Measurements from ENCODE around the gene INO80D. TPM values are rescaled to one million over a fixed set of nuclear protein-coding genes. Genes with fewer than 3 reads are reported as not detected.

Gene INO80D
- total and polyA plus RNA-seq, 2 of the 13 experiments (the other 11 are each of a cell fraction or from before 2014, with no cell fraction given), result 7.6 to 7.9 TPM

DNA sequence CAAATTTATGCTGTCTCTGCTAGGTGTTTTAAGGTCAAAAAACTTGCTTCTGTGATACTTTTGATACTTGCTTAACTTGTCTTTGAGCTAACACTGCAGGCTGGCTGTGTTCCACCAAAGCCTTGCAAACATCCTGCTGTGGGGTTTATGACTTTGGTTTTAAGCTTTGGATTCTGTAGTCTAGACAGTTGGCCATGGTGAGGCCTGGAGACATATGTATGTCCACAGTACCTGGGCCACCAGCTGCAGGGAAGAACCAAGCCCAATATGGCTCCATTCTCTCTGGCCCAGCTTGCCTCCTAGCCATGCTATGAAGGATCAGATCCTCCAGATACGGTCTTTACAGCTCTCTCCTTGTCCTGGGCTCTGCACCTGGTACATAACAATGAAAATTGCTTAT lies 113.9 kb downstream of the INO80D start (continued):
- no peak for TF ChIP-seq HNRNPLL (IDR thresholded peaks at IDR 0.05; ENCODE audit: low read depth, low read length, poor library complexity, severe bottlenecking)
- TF ChIP-seq ATF4 (CRISPR knock-in tag; IDR thresholded peaks at IDR 0.05), result no peak
- no peak for TF ChIP-seq ZBTB40 (IDR thresholded peaks at IDR 0.05)
- TF ChIP-seq ZBTB40 (CRISPR knock-in tag; IDR thresholded peaks at IDR 0.05), result no peak; the same call in 1 of the 2 replicates
- TF ChIP-seq TEAD2 (CRISPR knock-in tag; IDR thresholded peaks at IDR 0.05), result no peak
- TF ChIP-seq ONECUT2 (CRISPR knock-in tag; IDR thresholded peaks at IDR 0.05), result no peak
- TF ChIP-seq SP4 (CRISPR knock-in tag; IDR thresholded peaks at IDR 0.05), result 0 out of 2 replicates have a peak, but pooled peaks have one; percentile 27
- TF ChIP-seq SRY (CRISPR knock-in tag; IDR thresholded peaks at IDR 0.05), result no peak
- no peak for TF ChIP-seq RFXANK (CRISPR knock-in tag; IDR thresholded peaks at IDR 0.05)
- no peak for TF ChIP-seq RBM22 (optimal IDR thresholded peaks at IDR 0.05; ENCODE audit: low read length)
- TF ChIP-seq ZFP1 (CRISPR knock-in tag; IDR thresholded peaks at IDR 0.05), result no peak
- no peak for TF ChIP-seq PITX1 (CRISPR knock-in tag; IDR thresholded peaks at IDR 0.05)
- no peak for TF ChIP-seq ZNF546 (CRISPR knock-in tag; conservative IDR thresholded peaks at IDR 0.05)
- TF ChIP-seq BORCS8-MEF2B (CRISPR knock-in tag; IDR thresholded peaks at IDR 0.05), result no peak
- TF ChIP-seq GTF3A (CRISPR knock-in tag; conservative IDR thresholded peaks at IDR 0.05), result no peak
- TF ChIP-seq ZNF737 (CRISPR knock-in tag; IDR thresholded peaks at IDR 0.05; ENCODE audit: borderline replicate concordance), result no peak
- TF ChIP-seq, protein P1, sequence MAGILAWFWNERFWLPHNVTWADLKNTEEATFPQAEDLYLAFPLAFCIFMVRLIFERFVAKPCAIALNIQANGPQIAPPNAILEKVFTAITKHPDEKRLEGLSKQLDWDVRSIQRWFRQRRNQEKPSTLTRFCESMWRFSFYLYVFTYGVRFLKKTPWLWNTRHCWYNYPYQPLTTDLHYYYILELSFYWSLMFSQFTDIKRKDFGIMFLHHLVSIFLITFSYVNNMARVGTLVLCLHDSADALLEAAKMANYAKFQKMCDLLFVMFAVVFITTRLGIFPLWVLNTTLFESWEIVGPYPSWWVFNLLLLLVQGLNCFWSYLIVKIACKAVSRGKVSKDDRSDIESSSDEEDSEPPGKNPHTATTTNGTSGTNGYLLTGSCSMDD (CRISPR knock-in tag; IDR thresholded peaks at IDR 0.05), result no peak
- TF ChIP-seq PHF20 (CRISPR knock-in tag; IDR thresholded peaks at IDR 0.05), result no peak
- no peak for TF ChIP-seq MIXL1 (CRISPR knock-in tag; IDR thresholded peaks at IDR 0.05)
- no peak for TF ChIP-seq RORA (CRISPR knock-in tag; IDR thresholded peaks at IDR 0.05)
- TF ChIP-seq NFATC3 (CRISPR knock-in tag; IDR thresholded peaks at IDR 0.05), result no peak

All from HepG2 (cell line).